GM19239 (cell line): ENCODE measurements around the gene TEX261.

Source experiments
- DNase-seq: peaks from one replicate; pipeline ENCODE4 v3.0.0; 2011; ENCODE audit warnings: low spot score; ENCODE audit not compliant: insufficient read length
- FAIRE-seq: peaks from 2 replicates; lab custom pipeline; 2011; peaks lifted over from hg19 to GRCh38; lab: Jason Lieb, UNC

The TEX261 gene

DNA sequence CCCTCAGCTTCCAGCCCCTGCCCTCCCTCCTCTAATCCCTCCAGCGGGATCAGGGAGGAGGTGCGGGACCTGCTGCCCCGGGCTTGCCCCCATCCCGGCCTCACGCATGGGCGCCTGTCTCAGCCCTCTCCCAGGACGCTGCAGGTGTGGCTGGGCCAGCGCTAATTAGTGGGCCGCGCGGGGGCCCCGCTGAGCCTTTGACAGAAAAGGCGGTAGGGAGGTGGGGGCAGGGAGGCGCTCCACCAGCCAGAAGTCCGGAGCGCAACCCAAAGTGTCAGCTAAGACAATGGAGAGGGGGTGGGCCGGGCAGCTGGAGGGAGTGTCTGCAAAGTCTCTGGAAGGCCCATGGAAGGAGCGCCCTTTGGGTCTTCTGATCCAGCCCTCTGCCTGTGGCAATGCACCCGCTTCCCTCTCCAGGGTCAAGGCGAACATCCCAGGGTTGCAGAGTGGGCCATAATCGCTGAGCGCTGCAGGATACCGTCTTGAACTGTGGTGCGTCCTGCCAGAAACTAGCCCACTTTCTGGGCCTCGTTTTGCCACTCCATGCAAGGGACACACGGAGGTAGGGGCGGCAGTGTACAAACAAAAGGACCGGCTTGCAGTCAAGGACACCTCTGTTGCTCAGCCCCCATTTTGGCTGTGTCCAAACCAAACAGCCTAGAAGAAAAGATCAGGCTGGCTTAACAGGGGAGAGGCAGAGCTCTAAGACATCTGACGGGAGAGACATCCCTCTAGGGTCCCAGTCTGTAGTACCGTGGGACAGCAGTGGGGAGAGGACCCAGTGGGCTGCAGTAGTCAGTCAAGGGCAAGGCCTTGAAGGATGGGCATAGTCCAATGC lies 55.5 kb downstream of the TEX261 start:
- DNase-seq (no peak), FAIRE-seq (no peak)

DNA sequence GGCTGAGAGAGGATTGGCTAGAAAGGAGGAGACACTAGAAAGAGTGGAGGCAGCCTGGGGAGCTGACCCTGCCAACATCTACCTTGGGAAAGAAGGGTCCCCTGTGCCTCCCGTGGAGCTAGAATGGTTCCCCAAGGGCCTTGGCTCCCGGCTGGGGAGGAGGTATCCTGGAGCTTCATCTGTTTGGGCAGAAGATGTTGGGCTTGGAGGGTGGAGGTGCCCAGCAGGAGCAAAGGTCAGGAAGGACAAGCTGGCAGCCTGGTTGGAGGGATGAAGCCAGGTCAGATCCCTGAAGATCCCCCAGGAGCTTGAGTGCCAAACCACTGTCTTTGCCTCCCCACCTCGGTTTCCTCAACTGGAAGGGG lies 56.1 kb downstream of the TEX261 start:
- FAIRE-seq, result no peak
- no peak for DNase-seq

DNA sequence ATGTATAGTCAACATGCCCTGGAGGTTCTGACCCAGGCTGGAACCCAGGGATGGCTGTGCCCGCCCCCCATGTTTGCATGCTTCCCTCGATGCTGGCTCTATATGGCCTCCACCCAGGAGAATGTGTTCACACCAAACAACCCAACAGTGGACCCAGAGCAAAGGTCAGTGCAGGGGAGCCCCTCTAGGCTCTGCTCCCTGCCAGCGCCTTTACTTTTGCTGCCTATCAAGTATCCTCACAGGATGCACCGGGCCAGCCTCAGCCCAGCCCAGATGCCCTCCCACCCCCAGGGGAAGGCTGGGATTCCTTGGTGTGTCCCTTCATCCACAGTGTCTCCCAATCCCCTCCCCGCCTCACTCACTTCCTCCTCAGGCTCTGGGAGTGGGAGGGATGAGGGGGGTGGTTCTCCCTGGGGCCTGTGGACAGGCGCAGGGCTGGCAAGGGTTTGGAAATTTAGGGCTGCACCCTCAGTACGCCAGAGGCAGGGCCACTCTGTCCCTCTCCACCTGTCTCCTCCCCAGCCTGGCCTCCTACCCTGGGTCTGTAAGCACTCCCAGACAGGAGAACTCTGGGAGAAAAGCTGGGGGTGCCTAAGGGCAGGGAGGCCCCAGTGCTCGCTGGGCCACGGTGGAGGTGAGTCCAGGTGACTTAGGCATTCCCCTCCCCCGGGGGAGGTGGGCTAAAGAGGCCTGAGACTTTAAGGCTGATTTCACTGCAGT lies 56.6 kb downstream of the TEX261 start:
- no peak for DNase-seq
- no peak for FAIRE-seq

DNA sequence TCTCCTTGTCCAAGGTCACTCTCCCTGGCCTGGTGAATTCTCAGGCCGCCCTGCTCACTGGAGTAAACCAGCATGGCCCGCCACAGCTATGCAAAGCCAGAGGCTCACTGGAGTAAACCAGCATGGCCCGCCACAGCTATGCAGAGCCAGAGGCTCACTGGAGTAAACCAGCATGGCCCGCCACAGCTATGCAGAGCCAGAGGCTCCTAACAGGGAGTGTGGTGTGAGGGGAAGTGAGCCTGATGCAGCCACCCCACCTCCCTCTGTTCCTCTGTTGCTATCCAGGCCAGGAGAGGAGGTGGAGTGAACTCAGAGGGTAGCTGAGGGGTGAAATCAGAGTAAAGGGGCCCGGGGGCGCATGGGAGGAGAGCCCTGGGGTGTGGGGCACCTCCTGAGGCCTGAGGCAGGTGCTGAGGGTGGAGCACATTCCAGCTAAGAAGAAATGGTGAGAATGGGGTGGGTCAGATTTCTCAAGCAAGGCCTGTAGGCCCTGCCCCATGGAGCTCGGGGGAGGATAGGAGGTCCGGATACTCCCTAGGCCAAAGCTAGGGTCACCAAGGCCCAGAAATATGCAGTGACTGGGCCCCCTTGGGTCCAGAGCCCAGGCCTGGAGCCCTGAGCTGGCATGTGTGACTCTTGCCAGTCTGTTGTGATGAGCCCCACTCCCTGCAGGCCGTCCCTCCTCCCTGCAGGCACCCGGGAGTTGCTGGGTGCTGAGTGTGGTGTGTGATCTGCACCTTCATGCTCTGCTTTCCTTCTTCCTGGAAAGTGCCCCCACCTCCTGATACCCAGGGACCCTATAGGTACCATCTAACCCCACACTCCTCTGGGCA lies 57.5 kb downstream of the TEX261 start:
- DNase-seq (no peak), FAIRE-seq (no peak)

DNA sequence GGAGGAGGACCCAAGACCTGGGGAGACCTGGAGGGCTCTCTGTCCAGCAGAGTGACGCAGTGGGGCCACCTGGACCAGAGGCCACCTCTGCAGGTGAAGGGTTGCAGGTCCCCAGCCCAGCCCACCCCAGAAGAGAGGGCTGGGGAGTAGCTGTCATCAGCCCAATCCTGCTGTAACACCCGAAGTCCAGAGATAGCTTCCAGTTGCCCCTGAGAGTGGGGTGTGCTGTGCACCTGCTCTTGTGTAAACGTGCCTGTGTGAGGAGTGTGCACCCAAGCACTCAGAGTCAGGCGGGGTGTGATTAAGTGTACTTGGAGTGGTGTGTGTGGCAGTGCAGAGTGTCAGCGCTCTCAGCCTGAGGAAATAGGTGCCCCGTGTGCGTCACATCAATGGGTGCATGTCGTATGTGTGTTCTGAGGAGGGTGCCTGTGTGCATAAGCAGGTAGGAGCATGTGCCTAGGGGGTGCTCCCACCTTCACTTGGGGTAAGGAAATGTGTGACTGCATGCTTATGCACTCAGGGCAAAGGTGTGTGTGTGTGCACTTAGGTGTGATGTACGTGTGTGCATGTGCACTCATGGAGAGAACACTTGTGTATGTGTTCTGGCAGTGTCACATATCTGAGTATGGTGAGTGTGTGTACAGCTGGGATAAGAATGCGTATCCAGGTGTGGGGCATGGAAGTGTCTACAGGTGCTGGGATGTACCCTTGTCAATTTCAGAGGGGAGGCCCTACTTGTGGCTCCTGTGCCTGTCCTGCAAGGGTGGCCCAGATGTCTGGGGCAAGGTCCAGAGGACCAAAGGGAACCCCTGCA lies 58.3 kb downstream of the TEX261 start:
- DNase-seq (no peak), FAIRE-seq (no peak)
